ENCODE measurements around the gene HOMER3.

DNA sequence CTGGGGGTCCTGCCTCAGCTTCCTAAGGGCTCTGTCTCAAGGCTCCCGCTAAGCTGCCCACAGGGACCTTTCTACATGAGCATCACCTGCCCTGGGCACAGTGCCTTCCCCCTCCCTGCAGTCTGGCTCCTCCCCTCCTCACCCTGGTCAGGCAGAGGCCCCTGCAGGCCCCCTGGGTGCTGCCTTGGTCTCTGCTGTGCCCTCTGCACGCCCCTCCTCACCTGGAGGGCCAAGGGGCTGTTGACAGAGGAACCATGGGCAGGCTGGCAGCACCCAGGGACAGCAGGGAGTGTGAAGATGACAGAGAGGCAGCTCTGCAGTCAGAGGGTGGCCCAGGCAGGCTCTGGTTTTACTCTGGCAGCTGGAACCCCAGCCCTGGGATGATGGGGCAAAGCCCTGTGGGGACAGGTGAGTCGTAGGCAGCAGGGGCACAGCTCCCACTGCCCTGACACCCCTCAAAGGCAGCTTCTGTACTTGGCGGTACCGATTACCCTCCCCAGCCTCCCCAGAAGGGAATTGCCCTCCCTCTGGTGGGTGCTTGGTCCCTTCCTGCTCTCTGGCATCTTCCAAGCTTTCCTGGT is 49.2 kb upstream of the HOMER3 start:
- TF ChIP-seq CTCF (IDR thresholded peaks at IDR 0.05), result no peak
- no peak for TF ChIP-seq POLR2A (IDR thresholded peaks at IDR 0.05)

Measured in vagina (tissue), 2 donors.